Naive thymus-derived CD4-positive, alpha-beta T cell (primary cell): Measurements from ENCODE around the gene HSDL1. TPM values are rescaled to one million over a fixed set of nuclear protein-coding genes. Genes with fewer than 3 reads are reported as not detected.
A peak's percentile ranks its signal among the peaks of the same experiment; 100 is the strongest.

Experiments used
- ATAC-seq: fragments of 150-1000 bp; cut with Tn5 transposase; 2 replicates; pipeline ENCODE4 v1.10.0; 2021; ENCODE audit warnings: mild to moderate bottlenecking, moderate library complexity
- CTCF ChIA-PET: fragments of 350-600 bp; sonication (Branson Sonifier 250); formaldehyde crosslinking; loops from one replicate; lab custom pipeline; 2021; ENCODE audit warnings: antibody characterized with exemption; lab: Charles Lee
- POLR2A ChIA-PET: fragments of 350-600 bp; sonication (Branson Sonifier 250); formaldehyde crosslinking; loops from one replicate; lab custom pipeline; 2021; ENCODE audit warnings: antibody characterized with exemption, inconsistent platforms; lab: Charles Lee
- DNase-seq, 9 donors: peaks; one replicate each; pipeline versions ENCODE4 v3.0.0 to v3.0.0-alpha.2; 2020 to 2022; ENCODE audit warnings: mixed read lengths in 1 of 9
- H3K27ac ChIP-seq: one replicate; pipeline ENCODE4 v1.7.0; 2013; ENCODE audit warnings: mild to moderate bottlenecking, low read depth, low read length, moderate library complexity
- H3K27me3 ChIP-seq, 2 donors: one replicate each; pipeline ENCODE4 v1.7.0; 2013; ENCODE audit warnings: low read length in 2 of 2, mild to moderate bottlenecking in 2 of 2, moderate library complexity in 2 of 2; ENCODE audit not compliant: control insufficient read depth in 2 of 2, insufficient read depth in 2 of 2
- H3K36me3 ChIP-seq, 3 experiments: 1 replicate in 2 of 3; 2 replicates in 1 of 3; pipeline ENCODE4 v1.7.0; 2013; ENCODE audit warnings: low read length in 3 of 3, mild to moderate bottlenecking in 3 of 3, moderate library complexity in 1 of 3; ENCODE audit not compliant: insufficient read depth in 3 of 3, control insufficient read depth in 2 of 3
- H3K4me1 ChIP-seq, 2 donors: one replicate each; pipeline ENCODE4 v1.7.0; 2013; ENCODE audit warnings: low read length in 2 of 2, mild to moderate bottlenecking in 2 of 2, moderate library complexity in 1 of 2; ENCODE audit not compliant: control insufficient read depth in 2 of 2, insufficient read depth in 2 of 2
- H3K4me3 ChIP-seq: 2 replicates; pipeline ENCODE4 v1.7.0; 2013; ENCODE audit warnings: mild to moderate bottlenecking, low read length
- H3K9me3 ChIP-seq, 3 experiments: 1 replicate in 2 of 3; 2 replicates in 1 of 3; pipeline ENCODE4 v1.7.0; 2013; ENCODE audit warnings: low read length in 3 of 3; ENCODE audit not compliant: control insufficient read depth in 2 of 3
- H3K27ac Mint-ChIP-seq, 9 donors: one replicate each; pipeline ENCODE4 v1.8.0; 2020 to 2022; ENCODE audit warnings: mixed read lengths in 9 of 9, mild to moderate bottlenecking in 8 of 9, moderate library complexity in 5 of 9, inconsistent platforms in 2 of 9
- H3K27me3 Mint-ChIP-seq, 5 donors: one replicate each; pipeline ENCODE4 v1.8.0; 2021 to 2022; ENCODE audit warnings: mixed read lengths in 5 of 5, mild to moderate bottlenecking in 1 of 5
- H3K36me3 Mint-ChIP-seq, 5 donors: one replicate each; pipeline ENCODE4 v1.8.0; 2020 to 2022; ENCODE audit warnings: mixed read lengths in 5 of 5, mild to moderate bottlenecking in 3 of 5, inconsistent platforms in 1 of 5
- H3K4me1 Mint-ChIP-seq, 7 donors: one replicate each; pipeline ENCODE4 v1.8.0; 2020 to 2022; ENCODE audit warnings: mixed read lengths in 7 of 7, mild to moderate bottlenecking in 3 of 7, inconsistent platforms in 1 of 7
- H3K4me3 Mint-ChIP-seq, 10 donors: one replicate each; pipeline ENCODE4 v1.8.0; 2020 to 2022; ENCODE audit warnings: mild to moderate bottlenecking in 10 of 10, mixed read lengths in 10 of 10, moderate library complexity in 6 of 10, inconsistent platforms in 2 of 10
- H3K9me3 Mint-ChIP-seq, 11 donors: one replicate each; pipeline ENCODE4 v1.8.0; 2020 to 2022; ENCODE audit warnings: mixed read lengths in 11 of 11, mild to moderate bottlenecking in 4 of 11, inconsistent platforms in 1 of 11, moderate library complexity in 1 of 11
- intact Hi-C, 2 donors: fragments of 100-400 bp; cut with micrococcal nuclease; formaldehyde crosslinking; loops; one replicate each; pipeline ENCODE4 v1.15.1; 2023
- polyA plus RNA-seq, 2 donors: library from polyadenylated mRNA; unstranded; fragments of 300-500 nt; fragmentation: Illumina TruSeq; gene quantifications; one replicate each; pipeline ENCODE4 v1.2.3, GENCODE V29; 2021
- total RNA-seq, 6 experiments: library from RNA in 5 of 6; stranded (reverse) in 5 of 6; gene quantifications; 1 replicate in 5 of 6; 2 replicates in 1 of 6; pipeline ENCODE4 v1.2.3 and lab custom pipeline; 2021 to 2026

HSDL1 gene
- total and polyA plus RNA-seq, 7 experiments from 2014 or later, result 10.1 to 26.6 (median 13.6) TPM

- ATAC-seq (no peak), DNase-seq (no peak)
- CTCF ChIA-PET, result interaction anchor here (0.6 kb wide), 1 partner anchor 67 kb away, joined by 4 read pairs; no protein-coding TSS in a partner anchor
- H3K27ac Mint-ChIP-seq, result no peak overlapping the region
- H3K4me1 Mint-ChIP-seq, result peaks cover 2 to 19% (median 13%) of the 10 kb centered on the region in 7 donors
- peaks cover 0 to 18% (median 12%) of the 10 kb centered on the region in 5 donors for H3K36me3 Mint-ChIP-seq
- H3K9me3 ChIP-seq, result no peaks in the 10 kb centered on the region
- H3K27ac ChIP-seq, result no peak overlapping the region
- no peaks in the 10 kb centered on the region for H3K27me3 ChIP-seq
- H3K4me1 ChIP-seq, result no peaks in the 10 kb centered on the region
- intact Hi-C loops, result no loop called here
- H3K9me3 Mint-ChIP-seq, result peaks cover 0 to 2% (median 0%) of the 10 kb centered on the region in 11 donors
- no peak overlapping the region for H3K4me3 Mint-ChIP-seq
- POLR2A ChIA-PET, result no interaction called here
- peaks cover 0 to 15% (median 5%) of the 10 kb centered on the region in 3 experiments for H3K36me3 ChIP-seq
- H3K27me3 Mint-ChIP-seq, result no peaks in the 10 kb centered on the region
- no peak overlapping the region for H3K4me3 ChIP-seq
Measured at GRCh38 chr16:84132527-84133285, 12.3 kb downstream of the HSDL1 start.

GRCh38 chr16:84131117-84131516 lies 13.9 kb downstream of the HSDL1 start:
- no peak overlapping the region for H3K27ac Mint-ChIP-seq
- CTCF ChIA-PET, result no interaction called here
- no peak for DNase-seq
- H3K4me1 ChIP-seq, result no peaks in the 10 kb centered on the region
- H3K4me3 Mint-ChIP-seq, result no peak overlapping the region
- H3K27ac ChIP-seq, result no peak overlapping the region
- no peaks in the 10 kb centered on the region for H3K27me3 Mint-ChIP-seq
- intact Hi-C loops, result no loop called here
- no peaks in the 10 kb centered on the region for H3K9me3 ChIP-seq
- H3K36me3 ChIP-seq, result peaks cover 0 to 25% (median 5%) of the 10 kb centered on the region in 3 experiments
- H3K4me1 Mint-ChIP-seq, result peaks cover 0 to 9% (median 6%) of the 10 kb centered on the region in 7 donors
- no peak overlapping the region for H3K4me3 ChIP-seq
- H3K36me3 Mint-ChIP-seq, result peaks cover 0 to 24% (median 19%) of the 10 kb centered on the region in 5 donors
- H3K9me3 Mint-ChIP-seq, result peaks cover 0 to 2% (median 0%) of the 10 kb centered on the region in 11 donors
- POLR2A ChIA-PET, result no interaction called here
- H3K27me3 ChIP-seq, result no peaks in the 10 kb centered on the region
- ATAC-seq, result no peak

DNA sequence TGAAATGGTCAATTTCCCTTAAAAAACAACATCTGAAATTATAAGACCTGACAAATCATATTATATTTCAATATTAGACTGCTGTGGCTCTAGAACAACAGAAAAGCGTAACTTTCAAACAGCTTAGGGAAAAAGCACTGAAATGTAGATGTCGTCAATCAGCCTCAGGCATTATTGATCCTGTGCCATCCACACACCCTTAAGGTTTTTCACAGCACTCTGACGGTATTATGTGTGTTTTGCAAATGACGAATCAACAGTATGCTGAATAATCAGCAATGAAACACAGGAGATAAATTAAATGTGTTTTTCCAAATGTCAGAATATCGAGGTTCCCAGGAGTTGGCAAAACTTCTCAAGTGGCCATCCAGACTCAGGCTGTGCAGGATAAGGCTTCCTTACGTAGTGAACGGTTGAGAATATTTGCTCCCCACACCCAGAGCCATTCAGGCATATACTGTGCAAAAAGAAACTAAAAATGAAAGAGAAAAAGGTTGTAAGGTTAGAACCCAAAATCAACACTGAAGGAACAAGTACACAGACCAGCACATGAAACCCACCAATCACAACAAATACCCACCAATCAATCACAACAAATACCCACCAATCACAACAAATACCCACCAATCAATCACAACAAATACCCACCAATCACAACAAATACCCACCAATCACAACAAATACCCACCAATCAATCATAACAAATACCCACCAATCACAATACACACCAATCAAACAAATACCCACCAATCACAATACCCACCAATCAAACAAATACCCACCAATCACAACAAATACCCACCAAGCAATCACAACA lies 20.5 kb downstream of the HSDL1 start:
- Mint-ChIP-seq H3K9me3 (peaks cover 0 to 2% (median 0%) of the 10 kb centered on the region in 11 donors), H3K27me3 (no peaks in the 10 kb centered on the region), H3K27ac (no peak overlapping the region), H3K4me3 (no peak overlapping the region), H3K4me1 (peaks cover 0 to 6% (median 4%) of the 10 kb centered on the region in 7 donors), H3K36me3 (peaks cover 5 to 22% (median 9%) of the 10 kb centered on the region in 5 donors)
- CTCF ChIA-PET, result no interaction called here
- POLR2A ChIA-PET, result no interaction called here
- Histone ChIP-seq H3K27ac (no peak overlapping the region), H3K9me3 (no peaks in the 10 kb centered on the region), H3K4me1 (no peaks in the 10 kb centered on the region), H3K27me3 (no peaks in the 10 kb centered on the region), H3K36me3 (peaks cover 0 to 19% (median 0%) of the 10 kb centered on the region in 3 experiments), H3K4me3 (no peak overlapping the region)
- intact Hi-C loops, result no loop called here
- no peak for ATAC-seq
- DNase-seq, result no peak

GRCh38 chr16:84121007-84121406 lies 24.0 kb downstream of the HSDL1 start:
- no peaks in the 10 kb centered on the region for H3K27me3 Mint-ChIP-seq
- CTCF ChIA-PET, result no interaction called here
- peaks cover under 1 to 13% (median 5%) of the 10 kb centered on the region in 5 donors for H3K36me3 Mint-ChIP-seq

GRCh38 chr16:84120023-84120422 lies 25.0 kb downstream of the HSDL1 start:
- no peaks in the 10 kb centered on the region for H3K9me3 ChIP-seq
- ATAC-seq (no peak), DNase-seq (no peak)
- Mint-ChIP-seq H3K4me1 (peaks cover 5 to 24% (median 17%) of the 10 kb centered on the region in 7 donors), H3K9me3 (peaks cover 0 to 2% (median 0%) of the 10 kb centered on the region in 11 donors), H3K27ac (peak overlapping the region in 1 of 9 donors; percentile 21), H3K36me3 (peaks cover 0 to 7% (median 0%) of the 10 kb centered on the region in 5 donors), H3K27me3 (no peaks in the 10 kb centered on the region), H3K4me3 (no peak overlapping the region)
- H3K27ac ChIP-seq, result no peak overlapping the region
- no peak overlapping the region for H3K4me3 ChIP-seq
- intact Hi-C loops, result no loop called here
- peaks cover 0 to 12% (median 0%) of the 10 kb centered on the region in 3 experiments for H3K36me3 ChIP-seq
- POLR2A ChIA-PET, result interaction anchor here (1.5 kb wide), 1 partner anchor 67 kb away, joined by 3 read pairs; no protein-coding TSS in a partner anchor
- H3K27me3 ChIP-seq, result no peaks in the 10 kb centered on the region
- H3K4me1 ChIP-seq, result peaks cover 12 to 14% of the 10 kb centered on the region in 2 donors
- CTCF ChIA-PET, result no interaction called here

More at GRCh38 chr16:84121007-84121406, 24.0 kb downstream of the HSDL1 start:
- peaks cover 0 to 2% (median 0%) of the 10 kb centered on the region in 11 donors for H3K9me3 Mint-ChIP-seq
- Histone ChIP-seq H3K27ac (no peak overlapping the region), H3K4me3 (no peak overlapping the region), H3K36me3 (peaks cover 0 to 12% (median 0%) of the 10 kb centered on the region in 3 experiments), H3K27me3 (no peaks in the 10 kb centered on the region), H3K9me3 (no peaks in the 10 kb centered on the region), H3K4me1 (peaks cover 2 to 6% of the 10 kb centered on the region in 2 donors)
- intact Hi-C loops, result no loop called here
- POLR2A ChIA-PET, result no interaction called here
- no peak overlapping the region for H3K4me3 Mint-ChIP-seq
- peaks cover 5 to 15% (median 10%) of the 10 kb centered on the region in 7 donors for H3K4me1 Mint-ChIP-seq
- no peak for DNase-seq
- H3K27ac Mint-ChIP-seq, result no peak overlapping the region
- no peak for ATAC-seq

GRCh38 chr16:84119368-84119767 lies 25.6 kb downstream of the HSDL1 start:
- intact Hi-C loops, result loop anchor here (5.0 to 10.0 kb wide), 2 partner anchors 385 to 528 kb away; partner anchors contain the start of genes KLHL36 (in 1 of the 2) and MEAK7 (in 1 of the 2)
- peaks cover 0 to 6% (median 0%) of the 10 kb centered on the region in 5 donors for H3K36me3 Mint-ChIP-seq
- no peak overlapping the region for H3K27ac Mint-ChIP-seq
- Histone ChIP-seq H3K9me3 (no peaks in the 10 kb centered on the region), H3K36me3 (peaks cover 0 to 11% (median 0%) of the 10 kb centered on the region in 3 experiments), H3K4me1 (peaks cover 14 to 15% of the 10 kb centered on the region in 2 donors), H3K27me3 (no peaks in the 10 kb centered on the region), H3K27ac (no peak overlapping the region), H3K4me3 (no peak overlapping the region)
- no peaks in the 10 kb centered on the region for H3K9me3 Mint-ChIP-seq
- H3K4me1 Mint-ChIP-seq, result peaks cover 6 to 24% (median 19%) of the 10 kb centered on the region in 7 donors
- DNase-seq (no peak), ATAC-seq (no peak)
- no peaks in the 10 kb centered on the region for H3K27me3 Mint-ChIP-seq
- H3K4me3 Mint-ChIP-seq, result no peak overlapping the region
- ChIA-PET CTCF (no interaction called here), POLR2A (interaction anchor here (1.5 kb wide), 1 partner anchor 68 kb away, joined by 3 read pairs; no protein-coding TSS in a partner anchor)
